Measurements from ENCODE around the gene SCGN. TPM values are rescaled to one million over a fixed set of nuclear protein-coding genes. Genes with fewer than 3 reads are reported as not detected.

The SCGN gene
- total and polyA plus RNA-seq, 2 of the 4 experiments (the other 2 are of a cell fraction) = not detected

- Histone ChIP-seq H4K91ac (ENCODE audit: insufficient read depth, low read depth, low read length) (no peak overlapping the region), H3K9me1 (ENCODE audit: insufficient read depth, low read length) (0 out of 2 replicates have a peak, but pooled peaks cover 2% of the 10 kb centered on the region), H3K23ac (ENCODE audit: low read depth, low read length) (no peak overlapping the region), H3K27me3 (ENCODE audit: control insufficient read depth, insufficient read depth, low read length) (no peaks in the 10 kb centered on the region), H3K27ac (ENCODE audit: insufficient read depth, low read length) (no peak overlapping the region), H3K36me3 (ENCODE audit: control insufficient read depth, insufficient read depth, low read length) (no peaks in the 10 kb centered on the region), H3K14ac (replicated peaks; ENCODE audit: low read depth, low read length) (no peak overlapping the region; the same call in 1 of the 2 replicates), H3K4me2 (ENCODE audit: low read depth, low read length) (no peak overlapping the region), H3K9ac (ENCODE audit: low read depth, low read length) (no peak overlapping the region), H3K4me3 (ENCODE audit: insufficient read depth, low read depth, low read length) (no peak overlapping the region), H4K20me1 (ENCODE audit: insufficient read depth, low read length) (no peaks in the 10 kb centered on the region), H3K4ac (ENCODE audit: low read depth, low read length) (no peak overlapping the region), H2BK15ac (ENCODE audit: low read depth, low read length) (no peak overlapping the region), H2AFZ (replicated peaks; ENCODE audit: low read length, poor library complexity) (no peak overlapping the region), H2BK120ac (ENCODE audit: low read depth, low read length) (no peak overlapping the region), H3K18ac (ENCODE audit: low read depth, low read length) (no peak overlapping the region), H3K79me1 (ENCODE audit: low read depth in 1 of 2, low read length in 2 of 2) (no peaks in the 10 kb centered on the region), H4K8ac (ENCODE audit: low read depth in 2 of 2, low read length in 2 of 2) (no peak overlapping the region), H2BK20ac (ENCODE audit: low read depth, low read length) (no peak overlapping the region), H4K5ac (ENCODE audit: low read depth, low read length) (no peak overlapping the region), H3K56ac (ENCODE audit: extremely low read depth, insufficient read depth, low read length) (no peak overlapping the region), H2AK5ac (ENCODE audit: low read depth, low read length) (no peak overlapping the region), H2AK9ac (replicated peaks; ENCODE audit: low read depth, low read length, poor library complexity) (no peak overlapping the region), H2BK5ac (ENCODE audit: low read depth, low read length, poor library complexity, severe bottlenecking) (no peak overlapping the region), H3K9me3 (ENCODE audit: control insufficient read depth, insufficient read depth, low read length) (no peaks in the 10 kb centered on the region), H3K4me1 (ENCODE audit: control insufficient read depth, insufficient read depth, low read length) (no peaks in the 10 kb centered on the region)
- in situ Hi-C loops (cut with MboI; ENCODE audit: low sequenced_read_pairs) = loop anchor here (25.0 kb wide), 1 partner anchor 1021 kb away; no protein-coding TSS in a partner anchor
- dilution Hi-C loops (cut with HindIII; ENCODE audit: low sequenced_read_pairs, unreplicated experiment) = no loop called here
- no TSS peak for BruUV-seq (replicated peaks)
- ATAC-seq (ENCODE audit: low read depth) = no peak
- ChIA-PET POLR2A (ENCODE audit: unreplicated experiment) (no interaction called here), CTCF (no interaction called here)
- WGBS, 2 experiments (ENCODE audit: extremely low coverage in 2 of 2, insufficient read length in 1 of 2) = no CpG with 5 or more reads among the region's 5 CpGs
- DNase-seq = no peak
- intact Hi-C loops (cut with micrococcal nuclease) = no loop called here
- TF ChIP-seq MAFK (IDR thresholded peaks at IDR 0.05; ENCODE audit: low read depth, low read length) = 0 out of 2 replicates have a peak, but pooled peaks have one; percentile 22
- no peak for TF ChIP-seq USF2 (IDR thresholded peaks at IDR 0.05; ENCODE audit: low read depth, low read length)
These were observed 43.3 kb upstream of the SCGN start for GRCh38 chr6:25608558-25609174.
